HG03175 (cell line): ENCODE measurements around the gene HIBCH.

Source experiments
- ATAC-seq: cut with Tn5 transposase; IDR thresholded peaks from one replicate; pipeline ENCODE4 v1.9.1; 2021; ENCODE audit warnings: mild to moderate bottlenecking, moderate library complexity; ENCODE audit not compliant: unreplicated experiment

HIBCH gene

GRCh38 chr2:190165491-190165890 lies 154.1 kb downstream of the HIBCH start:
- ATAC-seq, result no peak

GRCh38 chr2:190162851-190163250 lies 156.8 kb downstream of the HIBCH start:
- no peak for ATAC-seq

- no peak for ATAC-seq
Measured at GRCh38 chr2:190159453-190159852, 160.2 kb downstream of the HIBCH start.

- no peak for ATAC-seq
Measured at GRCh38 chr2:190158798-190159434, 160.7 kb downstream of the HIBCH start.

GRCh38 chr2:190157613-190158528 lies 161.8 kb downstream of the HIBCH start:
- peak; percentile 64 for ATAC-seq

- peak; percentile 31 for ATAC-seq
Measured at GRCh38 chr2:190156530-190157212, 163.0 kb downstream of the HIBCH start.
